ENCODE results near the gene CYP2R1.
"Not testable (repeated sequence)": the region's sequence is repeated elsewhere in the genome, so short reads cannot be mapped to it uniquely, and the experiment has no call there.

The CYP2R1 gene

DNA sequence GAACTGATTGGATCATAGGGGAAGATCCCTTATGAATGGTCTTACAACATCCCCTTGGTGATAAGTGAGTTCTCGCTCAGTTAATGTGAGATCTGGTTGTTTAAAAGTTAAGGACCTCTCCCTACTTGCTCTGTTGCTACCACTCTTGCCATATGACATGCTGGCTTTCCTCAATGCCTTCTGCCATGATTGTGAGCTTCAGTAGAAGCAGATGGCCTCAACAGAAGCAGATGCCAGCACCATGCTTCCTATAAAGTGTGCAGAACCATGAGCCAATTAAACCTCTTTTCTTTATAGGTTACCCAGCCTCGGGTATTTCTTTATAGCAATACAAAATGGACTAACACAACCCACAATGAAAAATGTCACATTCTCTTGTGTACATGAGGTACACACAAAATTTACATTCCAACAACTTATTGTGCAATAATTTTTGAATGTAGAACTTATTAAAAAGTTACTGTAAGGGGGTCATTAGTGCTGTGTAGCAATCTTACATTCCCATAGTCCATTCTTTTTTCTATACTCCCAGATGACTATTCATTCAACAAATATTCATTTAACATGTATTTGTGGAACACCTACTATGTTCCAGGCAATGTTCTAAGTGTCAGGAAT lies 10.3 kb downstream of the CYP2R1 start:
- intact Hi-C loops (cut with DNase I; ENCODE audit: low total_unique reads): no loop called here
- Histone ChIP-seq H3K4me3 (no peak overlapping the region), H3K9me3 (no peaks in the 10 kb centered on the region), H3K36me3 (peaks cover 13 to 41% (median 29%) of the 10 kb centered on the region in 3 donors), H3K4me1 (peaks cover 0 to 4% (median 0%) of the 10 kb centered on the region in 4 donors), H3K27ac (no peak overlapping the region), H3K27me3 (no peaks in the 10 kb centered on the region)
- DNase-seq: no peak
- TF ChIP-seq, protein P1, sequence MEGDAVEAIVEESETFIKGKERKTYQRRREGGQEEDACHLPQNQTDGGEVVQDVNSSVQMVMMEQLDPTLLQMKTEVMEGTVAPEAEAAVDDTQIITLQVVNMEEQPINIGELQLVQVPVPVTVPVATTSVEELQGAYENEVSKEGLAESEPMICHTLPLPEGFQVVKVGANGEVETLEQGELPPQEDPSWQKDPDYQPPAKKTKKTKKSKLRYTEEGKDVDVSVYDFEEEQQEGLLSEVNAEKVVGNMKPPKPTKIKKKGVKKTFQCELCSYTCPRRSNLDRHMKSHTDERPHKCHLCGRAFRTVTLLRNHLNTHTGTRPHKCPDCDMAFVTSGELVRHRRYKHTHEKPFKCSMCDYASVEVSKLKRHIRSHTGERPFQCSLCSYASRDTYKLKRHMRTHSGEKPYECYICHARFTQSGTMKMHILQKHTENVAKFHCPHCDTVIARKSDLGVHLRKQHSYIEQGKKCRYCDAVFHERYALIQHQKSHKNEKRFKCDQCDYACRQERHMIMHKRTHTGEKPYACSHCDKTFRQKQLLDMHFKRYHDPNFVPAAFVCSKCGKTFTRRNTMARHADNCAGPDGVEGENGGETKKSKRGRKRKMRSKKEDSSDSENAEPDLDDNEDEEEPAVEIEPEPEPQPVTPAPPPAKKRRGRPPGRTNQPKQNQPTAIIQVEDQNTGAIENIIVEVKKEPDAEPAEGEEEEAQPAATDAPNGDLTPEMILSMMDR (IDR thresholded peaks at IDR 0.05): no peak

DNA sequence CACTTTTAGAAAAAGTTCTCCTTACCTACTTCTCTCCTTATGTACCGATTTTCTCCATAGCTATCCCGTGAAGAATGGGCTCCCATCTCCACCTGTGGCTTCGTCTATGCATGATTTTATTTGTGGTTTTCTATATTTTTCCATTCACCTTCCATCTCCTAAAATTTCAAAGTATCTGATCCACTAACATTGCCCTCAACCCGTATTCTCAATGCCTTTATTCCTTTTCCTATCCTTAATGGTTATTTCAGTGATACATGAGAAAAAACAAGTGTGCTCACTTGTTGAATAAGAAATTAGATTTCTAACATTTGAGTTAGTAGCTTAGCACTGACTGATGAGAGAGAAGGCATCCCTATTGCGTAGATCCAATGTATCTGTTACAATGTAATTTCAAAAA lies 16.9 kb downstream of the CYP2R1 start:
- Histone ChIP-seq H3K27ac (no peak overlapping the region), H3K27me3 (no peaks in the 10 kb centered on the region), H3K9me3 (no peaks in the 10 kb centered on the region), H3K4me3 (no peak overlapping the region), H3K4me1 (no peaks in the 10 kb centered on the region), H3K36me3 (peaks cover 12 to 31% (median 18%) of the 10 kb centered on the region in 3 donors)
- TF ChIP-seq, protein P1 (IDR thresholded peaks at IDR 0.05): no peak
- DNase-seq: no peak
- intact Hi-C loops (cut with DNase I; ENCODE audit: low total_unique reads): no loop called here

DNA sequence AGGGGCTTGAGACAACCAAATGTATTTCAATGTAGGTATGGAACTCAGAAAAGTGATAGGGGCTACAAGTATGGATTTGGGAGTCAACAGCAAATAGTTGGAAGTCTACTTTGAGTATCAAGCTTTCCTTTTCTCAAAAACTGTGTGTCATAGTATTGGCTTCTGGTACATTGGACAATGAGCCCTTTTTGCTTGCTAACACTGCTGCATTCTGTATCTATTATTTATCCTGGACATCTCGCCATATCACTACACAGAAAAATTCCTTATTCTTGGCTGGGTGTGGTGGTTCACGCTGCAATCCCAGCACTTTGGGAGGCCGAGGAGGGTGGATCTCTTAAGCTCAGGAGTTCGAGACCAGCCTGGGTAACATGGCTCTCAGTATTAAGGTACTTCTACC lies 18.4 kb downstream of the CYP2R1 start:
- intact Hi-C loops (cut with DNase I; ENCODE audit: low total_unique reads): no loop called here

DNA sequence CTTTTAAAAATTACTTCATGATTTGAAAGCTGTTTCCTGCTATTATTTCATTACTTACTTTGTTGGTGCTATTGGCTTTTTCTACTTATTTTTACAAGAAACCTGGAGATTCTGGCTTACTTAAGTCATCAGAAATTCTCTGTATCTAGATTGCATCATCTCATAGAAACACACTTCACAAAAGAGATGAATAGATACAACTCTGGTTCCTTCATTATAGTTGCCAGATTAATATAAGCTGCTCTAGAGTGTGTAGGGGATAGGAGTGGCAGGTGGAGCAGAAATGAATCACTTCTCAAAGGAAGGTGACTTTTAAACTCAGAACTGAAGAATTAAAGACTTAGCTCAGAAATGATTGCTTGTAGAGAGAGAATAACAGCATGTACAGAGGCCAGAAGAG lies 20.0 kb downstream of the CYP2R1 start:
- H3K4me3 ChIP-seq: no peak overlapping the region
- no peaks in the 10 kb centered on the region for H3K27me3 ChIP-seq
- TF ChIP-seq, protein P1 (IDR thresholded peaks at IDR 0.05): no peak
- H3K27ac ChIP-seq: no peak overlapping the region
- no peaks in the 10 kb centered on the region for H3K4me1 ChIP-seq
- peaks cover 0 to 5% (median 0%) of the 10 kb centered on the region in 3 donors for H3K36me3 ChIP-seq
- no peak for DNase-seq
- intact Hi-C loops (cut with DNase I; ENCODE audit: low total_unique reads): no loop called here
- H3K9me3 ChIP-seq: no peaks in the 10 kb centered on the region

More for the DNA sequence above, 18.4 kb downstream of the CYP2R1 start:
- no peak for DNase-seq
- Histone ChIP-seq H3K4me3 (no peak overlapping the region), H3K27ac (no peak overlapping the region), H3K4me1 (no peaks in the 10 kb centered on the region), H3K36me3 (peaks cover 4 to 20% (median 11%) of the 10 kb centered on the region in 3 donors), H3K27me3 (no peaks in the 10 kb centered on the region), H3K9me3 (no peaks in the 10 kb centered on the region)
- TF ChIP-seq, protein P1 (IDR thresholded peaks at IDR 0.05): no peak

DNA sequence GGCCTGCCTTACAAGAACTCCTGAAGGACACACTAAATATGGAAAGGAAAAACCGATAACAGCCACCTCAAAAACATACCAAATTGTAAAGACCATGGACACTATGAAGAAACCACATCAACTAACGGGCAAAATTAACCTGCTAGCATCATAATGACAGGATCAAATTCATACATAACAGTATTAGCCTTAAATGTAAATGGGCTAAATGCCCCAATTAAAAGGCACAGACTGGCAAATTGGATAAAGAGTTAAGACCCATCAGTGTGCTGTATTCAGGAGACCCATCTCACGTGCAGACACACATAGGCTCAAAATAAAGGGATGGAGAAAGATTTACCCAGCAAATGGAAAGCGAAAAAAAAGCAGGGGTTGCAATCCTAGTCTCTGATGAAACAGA lies 28.3 kb downstream of the CYP2R1 start:
- H3K4me1 ChIP-seq; H3K27me3 ChIP-seq; H3K4me3 ChIP-seq; H3K36me3 ChIP-seq; H3K9me3 ChIP-seq; intact Hi-C loops (cut with DNase I; ENCODE audit: low total_unique reads); H3K27ac ChIP-seq; DNase-seq: not testable (repeated sequence)

DNA sequence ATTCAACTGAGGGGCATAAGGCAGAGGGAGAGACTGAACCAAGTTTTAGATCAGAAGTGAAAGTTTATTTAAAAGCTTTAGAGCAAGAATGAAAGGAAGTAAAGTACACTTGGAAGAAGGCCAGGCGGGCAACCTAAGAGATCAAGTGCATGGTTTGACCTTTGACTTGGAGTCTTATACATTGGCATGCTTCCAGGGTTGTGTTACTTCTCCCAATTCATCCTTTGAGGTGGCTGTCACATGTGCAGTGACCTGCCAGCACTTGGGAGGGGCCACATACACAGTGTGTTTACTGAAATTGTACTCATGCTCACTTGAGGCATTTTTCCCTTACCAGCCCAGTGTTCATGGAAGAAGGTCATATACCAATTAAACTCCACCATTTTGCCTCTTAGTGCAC lies 30.4 kb downstream of the CYP2R1 start:
- no peak for DNase-seq
- TF ChIP-seq, protein P1 (IDR thresholded peaks at IDR 0.05): no peak
- H3K27ac ChIP-seq: no peak overlapping the region

More for the DNA sequence above, 30.4 kb downstream of the CYP2R1 start:
- Histone ChIP-seq H3K9me3 (peaks cover 0 to 4% (median 0%) of the 10 kb centered on the region in 3 donors), H3K27me3 (no peaks in the 10 kb centered on the region), H3K4me3 (no peak overlapping the region), H3K36me3 (no peaks in the 10 kb centered on the region), H3K4me1 (no peaks in the 10 kb centered on the region)
- intact Hi-C loops (cut with DNase I; ENCODE audit: low total_unique reads): no loop called here
